Measurements from ENCODE around the gene PARVB.

Gene PARVB

GRCh38 chr22:44201665-44202064, 177.6 kb downstream of the PARVB start:
- DNase-seq (ENCODE audit: low spot score): no peak

GRCh38 chr22:44202261-44202789, 178.2 kb downstream of the PARVB start:
- no peak for DNase-seq (ENCODE audit: low spot score)

- no peak for DNase-seq (ENCODE audit: low spot score)
Measured at GRCh38 chr22:44203203-44203602, 179.1 kb downstream of the PARVB start.

GRCh38 chr22:44204739-44205515, 180.8 kb downstream of the PARVB start:
- DNase-seq (ENCODE audit: low spot score): no peak

GRCh38 chr22:44205516-44206329, 181.6 kb downstream of the PARVB start:
- DNase-seq (ENCODE audit: low spot score): no peak

- DNase-seq (ENCODE audit: low spot score): peak; percentile 3
Measured at GRCh38 chr22:44206330-44206645, 182.2 kb downstream of the PARVB start.

GRCh38 chr22:44206696-44207095, 182.6 kb downstream of the PARVB start:
- peak; percentile 4 for DNase-seq (ENCODE audit: low spot score)

GRCh38 chr22:44207173-44207980, 183.3 kb downstream of the PARVB start:
- DNase-seq (ENCODE audit: low spot score): peak; percentile 9

- DNase-seq (ENCODE audit: low spot score): no peak
Measured at GRCh38 chr22:44207981-44208317, 183.8 kb downstream of the PARVB start.

- no peak for DNase-seq (ENCODE audit: low spot score)
Measured at GRCh38 chr22:44209343-44209742, 185.2 kb downstream of the PARVB start.

GRCh38 chr22:44210722-44211121, 186.6 kb downstream of the PARVB start:
- DNase-seq (ENCODE audit: low spot score): no peak

GRCh38 chr22:44211256-44211945, 187.3 kb downstream of the PARVB start:
- DNase-seq (ENCODE audit: low spot score): no peak

- no peak for DNase-seq (ENCODE audit: low spot score)
Measured at GRCh38 chr22:44211946-44212930, 188.1 kb downstream of the PARVB start.

GRCh38 chr22:44212936-44213335, 188.8 kb downstream of the PARVB start:
- no peak for DNase-seq (ENCODE audit: low spot score)

- no peak for DNase-seq (ENCODE audit: low spot score)
Measured at GRCh38 chr22:44213489-44214043, 189.5 kb downstream of the PARVB start.

GRCh38 chr22:44214187-44214586, 190.1 kb downstream of the PARVB start:
- no peak for DNase-seq (ENCODE audit: low spot score)

- no peak for DNase-seq (ENCODE audit: low spot score)
Measured at GRCh38 chr22:44214764-44215163, 190.7 kb downstream of the PARVB start.

GRCh38 chr22:44215287-44215686, 191.2 kb downstream of the PARVB start:
- DNase-seq (ENCODE audit: low spot score): no peak

- no peak for DNase-seq (ENCODE audit: low spot score)
Measured at GRCh38 chr22:44217346-44217745, 193.2 kb downstream of the PARVB start.

- DNase-seq (ENCODE audit: low spot score): no peak
Measured at GRCh38 chr22:44218071-44218470, 194.0 kb downstream of the PARVB start.
